Measurements from ENCODE around the gene RUVBL2. TPM values are rescaled to one million over a fixed set of nuclear protein-coding genes. Genes with fewer than 3 reads are reported as not detected.

Gene RUVBL2
- total RNA-seq, 1 donor from 2014 or later = 37.6 TPM

DNA sequence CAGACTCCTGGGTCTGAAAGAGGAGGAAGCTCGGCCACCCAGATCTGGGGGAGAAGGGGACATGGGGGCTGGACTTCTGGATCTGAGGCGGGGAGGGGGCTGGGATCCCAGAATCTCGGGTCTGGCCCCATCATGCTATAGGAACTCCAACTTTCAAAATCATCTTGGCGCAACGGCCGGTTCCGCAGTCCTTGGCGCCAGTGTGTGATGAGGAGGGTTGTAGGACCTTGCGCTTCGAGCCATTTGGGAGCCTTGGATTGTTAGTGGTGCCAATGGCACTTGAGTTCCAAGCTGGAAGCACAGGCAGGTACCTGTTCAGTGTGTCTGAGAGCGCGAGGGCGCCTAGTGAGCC, 324 bp downstream of the RUVBL2 start:
- Histone ChIP-seq H3K27me3 (no peaks in the 10 kb centered on the region), H3K27ac (peak overlapping the region; percentile 95), H3K36me3 (peaks cover 3% of the 10 kb centered on the region), H3K4me1 (peaks cover 20% of the 10 kb centered on the region), H3K4me3 (peak overlapping the region; percentile 80), H3K9me3 (no peaks in the 10 kb centered on the region)
- TF ChIP-seq, protein P1, sequence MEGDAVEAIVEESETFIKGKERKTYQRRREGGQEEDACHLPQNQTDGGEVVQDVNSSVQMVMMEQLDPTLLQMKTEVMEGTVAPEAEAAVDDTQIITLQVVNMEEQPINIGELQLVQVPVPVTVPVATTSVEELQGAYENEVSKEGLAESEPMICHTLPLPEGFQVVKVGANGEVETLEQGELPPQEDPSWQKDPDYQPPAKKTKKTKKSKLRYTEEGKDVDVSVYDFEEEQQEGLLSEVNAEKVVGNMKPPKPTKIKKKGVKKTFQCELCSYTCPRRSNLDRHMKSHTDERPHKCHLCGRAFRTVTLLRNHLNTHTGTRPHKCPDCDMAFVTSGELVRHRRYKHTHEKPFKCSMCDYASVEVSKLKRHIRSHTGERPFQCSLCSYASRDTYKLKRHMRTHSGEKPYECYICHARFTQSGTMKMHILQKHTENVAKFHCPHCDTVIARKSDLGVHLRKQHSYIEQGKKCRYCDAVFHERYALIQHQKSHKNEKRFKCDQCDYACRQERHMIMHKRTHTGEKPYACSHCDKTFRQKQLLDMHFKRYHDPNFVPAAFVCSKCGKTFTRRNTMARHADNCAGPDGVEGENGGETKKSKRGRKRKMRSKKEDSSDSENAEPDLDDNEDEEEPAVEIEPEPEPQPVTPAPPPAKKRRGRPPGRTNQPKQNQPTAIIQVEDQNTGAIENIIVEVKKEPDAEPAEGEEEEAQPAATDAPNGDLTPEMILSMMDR (IDR thresholded peaks at IDR 0.05) = no peak
- ATAC-seq (no peak), DNase-seq (no peak)
- intact Hi-C loops (cut with DNase I) = no loop called here

DNA sequence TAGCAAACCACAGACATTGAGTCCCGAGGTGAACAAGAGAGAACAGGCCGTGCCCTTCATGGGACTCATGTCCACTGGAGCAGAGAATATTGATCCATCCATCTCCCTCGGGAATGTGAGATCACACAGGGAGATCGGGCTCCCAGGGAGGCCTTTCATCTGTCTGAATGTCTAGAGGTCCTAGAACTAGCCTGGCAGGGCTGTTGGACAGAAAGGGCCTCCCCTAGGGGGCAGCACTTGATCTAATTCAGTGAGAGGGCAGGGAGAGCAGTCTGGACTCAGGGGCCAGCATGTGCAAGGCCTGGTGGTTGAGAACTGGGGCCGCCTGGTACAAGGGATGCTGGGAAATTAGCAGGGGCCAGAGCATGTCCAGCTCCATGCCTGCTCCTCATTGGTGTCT, 4.3 kb downstream of the RUVBL2 start:
- Histone ChIP-seq H3K36me3 (peaks cover 7% of the 10 kb centered on the region), H3K27me3 (no peaks in the 10 kb centered on the region), H3K4me3 (no peak overlapping the region), H3K27ac (no peak overlapping the region), H3K4me1 (peaks cover 8% of the 10 kb centered on the region), H3K9me3 (no peaks in the 10 kb centered on the region)
- intact Hi-C loops (cut with DNase I) = no loop called here
- TF ChIP-seq, protein P1 (IDR thresholded peaks at IDR 0.05) = peak; percentile 48
- no peak for ATAC-seq
- no peak for DNase-seq

DNA sequence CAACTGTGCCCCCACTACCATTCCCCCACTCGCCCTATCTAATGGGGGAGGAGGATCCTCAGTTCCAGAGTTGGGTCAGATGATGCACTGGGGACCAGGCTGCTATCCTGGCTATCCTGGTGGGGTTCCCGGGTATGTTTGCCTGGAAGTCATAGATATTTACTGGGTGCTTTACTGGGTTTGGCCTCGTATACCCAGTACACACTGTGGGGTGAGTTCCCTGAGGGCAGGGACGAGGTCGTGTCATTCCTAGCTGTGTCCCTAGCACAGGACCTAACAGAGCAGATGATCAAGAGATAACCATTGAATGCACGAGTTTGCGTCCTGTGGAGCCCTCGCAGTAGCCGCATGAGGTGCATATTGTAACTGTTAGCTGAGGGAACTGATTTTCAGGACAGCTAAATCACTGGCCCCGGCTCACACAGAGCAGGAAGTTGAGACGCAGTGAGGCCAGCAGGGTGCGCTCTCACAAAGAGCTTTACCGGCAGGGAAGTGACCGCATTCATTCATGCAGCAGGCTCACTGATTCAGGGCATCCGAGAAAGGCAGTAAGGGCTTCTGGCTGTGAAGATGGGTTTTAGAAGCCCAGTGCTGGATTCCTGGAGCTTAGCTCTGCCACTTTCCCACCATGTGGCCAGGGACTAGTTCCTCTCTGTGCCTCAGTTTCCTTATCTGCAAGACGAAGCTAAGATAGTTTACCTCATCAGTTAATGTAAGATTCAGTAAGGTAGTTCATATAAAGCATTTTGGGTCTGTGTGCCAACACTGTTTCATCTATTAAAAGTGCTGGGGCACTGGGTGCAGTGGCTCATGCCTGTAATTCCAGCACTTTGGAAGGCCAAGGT, 6.0 kb downstream of the RUVBL2 start:
- H3K27me3 ChIP-seq = no peaks in the 10 kb centered on the region
- TF ChIP-seq, protein P1 (IDR thresholded peaks at IDR 0.05) = peak; percentile 54
- peaks cover 1% of the 10 kb centered on the region for H3K4me1 ChIP-seq
- intact Hi-C loops (cut with DNase I) = no loop called here
- no peaks in the 10 kb centered on the region for H3K9me3 ChIP-seq
- peak; percentile 83 for ATAC-seq
- no peak overlapping the region for H3K27ac ChIP-seq
- no peak overlapping the region for H3K4me3 ChIP-seq
- no peak for DNase-seq
- H3K36me3 ChIP-seq = peaks cover 22% of the 10 kb centered on the region

DNA sequence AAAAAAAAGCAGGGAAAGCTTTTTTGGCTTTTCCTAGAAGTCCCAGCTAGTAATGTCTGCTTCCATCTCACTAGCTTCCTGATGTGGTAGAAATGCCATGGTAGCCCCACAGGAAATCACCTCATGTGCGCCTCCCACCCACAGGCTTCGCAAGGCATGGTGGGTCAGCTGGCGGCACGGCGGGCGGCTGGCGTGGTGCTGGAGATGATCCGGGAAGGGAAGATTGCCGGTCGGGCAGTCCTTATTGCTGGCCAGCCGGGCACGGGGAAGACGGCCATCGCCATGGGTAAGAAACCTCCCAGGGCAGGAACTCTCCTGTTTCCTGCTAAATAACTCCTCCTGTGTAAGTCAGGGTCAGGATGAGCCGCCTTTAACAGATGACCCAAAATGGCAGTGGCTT, 10.4 kb downstream of the RUVBL2 start:
- H3K27ac ChIP-seq = no peak overlapping the region
- H3K4me1 ChIP-seq = no peaks in the 10 kb centered on the region
- no peaks in the 10 kb centered on the region for H3K27me3 ChIP-seq
- H3K36me3 ChIP-seq = peaks cover 57% of the 10 kb centered on the region
- DNase-seq (no peak), ATAC-seq (no peak)
- TF ChIP-seq, protein P1 (IDR thresholded peaks at IDR 0.05) = no peak
- no peak overlapping the region for H3K4me3 ChIP-seq
- intact Hi-C loops (cut with DNase I) = no loop called here
- H3K9me3 ChIP-seq = no peaks in the 10 kb centered on the region

DNA sequence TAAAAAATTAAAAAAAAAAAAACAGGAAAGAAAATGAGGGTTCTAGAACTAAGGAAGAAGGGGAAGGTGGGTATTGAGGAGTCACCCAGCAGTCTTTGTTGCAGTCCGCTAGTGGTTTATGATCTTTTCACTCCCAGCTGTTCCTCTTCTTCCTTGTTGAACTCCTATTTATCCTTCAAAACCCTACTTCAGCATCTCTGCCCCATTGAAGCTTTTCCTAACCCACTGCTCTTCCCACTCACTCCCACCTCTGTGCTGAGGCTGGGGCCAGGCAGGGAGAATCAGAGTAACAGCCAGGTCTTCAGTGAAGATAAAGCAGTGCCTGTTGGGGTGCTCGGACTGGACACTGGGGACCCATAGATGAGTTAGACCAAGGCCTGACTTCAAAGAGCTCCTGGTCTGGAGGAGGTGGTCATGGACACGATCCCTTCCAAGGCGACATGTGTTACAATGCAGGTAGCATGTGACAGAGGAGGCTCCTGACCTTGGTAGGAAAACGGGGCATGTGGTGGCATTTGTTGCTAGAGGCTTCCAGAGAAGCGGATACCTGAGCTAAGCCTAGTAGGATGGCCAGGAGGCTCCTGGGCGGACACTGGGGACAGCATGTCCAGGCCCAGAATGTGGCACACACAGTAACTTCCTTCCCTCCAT, 11.4 kb downstream of the RUVBL2 start:
- no peak for DNase-seq
- no peak overlapping the region for H3K4me3 ChIP-seq
- intact Hi-C loops (cut with DNase I) = no loop called here
- no peaks in the 10 kb centered on the region for H3K27me3 ChIP-seq
- TF ChIP-seq, protein P1 (IDR thresholded peaks at IDR 0.05) = no peak
- no peak for ATAC-seq
- H3K9me3 ChIP-seq = no peaks in the 10 kb centered on the region
- H3K4me1 ChIP-seq = no peaks in the 10 kb centered on the region
- no peak overlapping the region for H3K27ac ChIP-seq
- H3K36me3 ChIP-seq = peaks cover 66% of the 10 kb centered on the region

All from upper lobe of right lung (tissue), 1 donor.